Measurements from ENCODE around the gene BCAR3.

- no peak for TF ChIP-seq CTCF (conservative IDR thresholded peaks at IDR 0.05; ENCODE audit: low read depth, low read length)
- TF ChIP-seq BHLHE40 (IDR thresholded peaks at IDR 0.05; ENCODE audit: low read depth, low read length) = no peak
- no peak for TF ChIP-seq POLR2A (IDR thresholded peaks at IDR 0.05; ENCODE audit: low read depth, low read length)
- no peak for TF ChIP-seq RCOR1 (IDR thresholded peaks at IDR 0.05; ENCODE audit: insufficient replicate concordance, low read length)
- TF ChIP-seq RAD21 (IDR thresholded peaks at IDR 0.05; ENCODE audit: low read length) = no peak
- TF ChIP-seq NFE2L2 (IDR thresholded peaks at IDR 0.05; ENCODE audit: low read depth, low read length) = no peak
- TF ChIP-seq MXI1 (IDR thresholded peaks at IDR 0.05; ENCODE audit: borderline replicate concordance, low read depth, low read length) = no peak
Measured at GRCh38 chr1:93604411-93604810, 77.2 kb downstream of the BCAR3 start.

Data from IMR-90 (cell line).